Measurements from ENCODE around the gene TNFRSF25. TPM values are rescaled to one million over a fixed set of nuclear protein-coding genes. Genes with fewer than 3 reads are reported as not detected.

The TNFRSF25 gene
- total and polyA plus RNA-seq, 2 experiments from 2014 or later: 13.6 to 25.3 TPM

- no peak overlapping the region for H3K4me3 ChIP-seq
- no peak for DNase-seq (ENCODE audit: low spot score)
- no peak for TF ChIP-seq CTCF (conservative IDR thresholded peaks at IDR 0.05; ENCODE audit: low read depth in 2 of 2)
- no peak for TF ChIP-seq NANOG (IDR thresholded peaks at IDR 0.05; ENCODE audit: borderline replicate concordance)
- TF ChIP-seq ZNF331 (CRISPR knock-in tag; IDR thresholded peaks at IDR 0.05; ENCODE audit: low read depth): no peak
- no peak for TF ChIP-seq EZH2 (IDR thresholded peaks at IDR 0.05; ENCODE audit: low read depth, unreplicated experiment)
- TF ChIP-seq, protein P1, sequence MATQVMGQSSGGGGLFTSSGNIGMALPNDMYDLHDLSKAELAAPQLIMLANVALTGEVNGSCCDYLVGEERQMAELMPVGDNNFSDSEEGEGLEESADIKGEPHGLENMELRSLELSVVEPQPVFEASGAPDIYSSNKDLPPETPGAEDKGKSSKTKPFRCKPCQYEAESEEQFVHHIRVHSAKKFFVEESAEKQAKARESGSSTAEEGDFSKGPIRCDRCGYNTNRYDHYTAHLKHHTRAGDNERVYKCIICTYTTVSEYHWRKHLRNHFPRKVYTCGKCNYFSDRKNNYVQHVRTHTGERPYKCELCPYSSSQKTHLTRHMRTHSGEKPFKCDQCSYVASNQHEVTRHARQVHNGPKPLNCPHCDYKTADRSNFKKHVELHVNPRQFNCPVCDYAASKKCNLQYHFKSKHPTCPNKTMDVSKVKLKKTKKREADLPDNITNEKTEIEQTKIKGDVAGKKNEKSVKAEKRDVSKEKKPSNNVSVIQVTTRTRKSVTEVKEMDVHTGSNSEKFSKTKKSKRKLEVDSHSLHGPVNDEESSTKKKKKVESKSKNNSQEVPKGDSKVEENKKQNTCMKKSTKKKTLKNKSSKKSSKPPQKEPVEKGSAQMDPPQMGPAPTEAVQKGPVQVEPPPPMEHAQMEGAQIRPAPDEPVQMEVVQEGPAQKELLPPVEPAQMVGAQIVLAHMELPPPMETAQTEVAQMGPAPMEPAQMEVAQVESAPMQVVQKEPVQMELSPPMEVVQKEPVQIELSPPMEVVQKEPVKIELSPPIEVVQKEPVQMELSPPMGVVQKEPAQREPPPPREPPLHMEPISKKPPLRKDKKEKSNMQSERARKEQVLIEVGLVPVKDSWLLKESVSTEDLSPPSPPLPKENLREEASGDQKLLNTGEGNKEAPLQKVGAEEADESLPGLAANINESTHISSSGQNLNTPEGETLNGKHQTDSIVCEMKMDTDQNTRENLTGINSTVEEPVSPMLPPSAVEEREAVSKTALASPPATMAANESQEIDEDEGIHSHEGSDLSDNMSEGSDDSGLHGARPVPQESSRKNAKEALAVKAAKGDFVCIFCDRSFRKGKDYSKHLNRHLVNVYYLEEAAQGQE (IDR thresholded peaks at IDR 0.05; ENCODE audit: unreplicated experiment): no peak
- no peak for TF ChIP-seq ZNF462 (CRISPR knock-in tag; IDR thresholded peaks at IDR 0.05)
- no peak for TF ChIP-seq ZNF114 (CRISPR knock-in tag; IDR thresholded peaks at IDR 0.05)
- no peak for TF ChIP-seq STAT1 (IDR thresholded peaks at IDR 0.05; ENCODE audit: unreplicated experiment)
- no peak for TF ChIP-seq POLR2AphosphoS5 (IDR thresholded peaks at IDR 0.05; ENCODE audit: low read depth)
- TF ChIP-seq EZH2phosphoT487 (IDR thresholded peaks at IDR 0.05; ENCODE audit: unreplicated experiment): no peak
- no peak for TF ChIP-seq CREB1 (CRISPR knock-in tag; IDR thresholded peaks at IDR 0.05; ENCODE audit: low read depth)
- TF ChIP-seq JUNB (IDR thresholded peaks at IDR 0.05; ENCODE audit: unreplicated experiment): no peak
- TF ChIP-seq ETS1 (IDR thresholded peaks at IDR 0.05): no peak
- peaks cover 5% of the 10 kb centered on the region for H4K20me1 ChIP-seq (replicated peaks; ENCODE audit: insufficient read depth)
- Mint-ChIP-seq H3K9me3 (no peaks in the 10 kb centered on the region; the same call in 2 of the 3 replicates), H3K4me3 (no peak overlapping the region), H3K27me3 (ENCODE audit: insufficient read depth, low read depth, poor library complexity) (peaks cover 12% of the 10 kb centered on the region), H3K27ac (no peak overlapping the region), H3K36me3 (ENCODE audit: low read depth) (peaks cover 32% of the 10 kb centered on the region), H3K4me1 (peaks cover 35% of the 10 kb centered on the region)
- no peak for ATAC-seq
- H3F3A ChIP-seq (replicated peaks; ENCODE audit: low read depth): peaks cover 31% of the 10 kb centered on the region; the same call in 1 of the 2 replicates
- H3K36me3 ChIP-seq (ENCODE audit: insufficient read depth): no peaks in the 10 kb centered on the region
- H3K4me1 ChIP-seq (ENCODE audit: insufficient read depth): peaks cover 21% of the 10 kb centered on the region; the same call in 1 of the 2 replicates
- no peak overlapping the region for H3K27ac ChIP-seq (ENCODE audit: low read depth)
- no peak overlapping the region for H3K4me2 ChIP-seq
- no peak overlapping the region for H2AFZ ChIP-seq
- H3K9me2 ChIP-seq (ENCODE audit: insufficient read depth): no peaks in the 10 kb centered on the region
- no peaks in the 10 kb centered on the region for H3K79me2 ChIP-seq (replicated peaks; ENCODE audit: insufficient read depth)
- no peaks in the 10 kb centered on the region for H3K27me3 ChIP-seq (ENCODE audit: insufficient read depth)
Measured at GRCh38 chr1:6473156-6473555, 7.2 kb upstream of the TNFRSF25 start.

Measured in GM23338 (cell line).